Measurements from ENCODE around the gene TACR1.
"Not testable (repeated sequence)": the region's sequence is repeated elsewhere in the genome, so short reads cannot be mapped to it uniquely, and the experiment has no call there.

The TACR1 gene

GRCh38 chr2:75079575-75079974, 119.7 kb downstream of the TACR1 start:
- DNase-seq, result peak; percentile 40

- no peak for DNase-seq
These were observed 121.4 kb downstream of the TACR1 start for GRCh38 chr2:75077909-75078308.

- no peak for DNase-seq
These were observed 123.2 kb downstream of the TACR1 start for GRCh38 chr2:75076088-75076487.

GRCh38 chr2:75074708-75075107, 124.6 kb downstream of the TACR1 start:
- DNase-seq, result no peak

- no peak for DNase-seq
These were observed 125.1 kb downstream of the TACR1 start for GRCh38 chr2:75074228-75074627.

- DNase-seq, result no peak
These were observed 127.6 kb downstream of the TACR1 start for GRCh38 chr2:75071766-75072165.

- DNase-seq, result no peak
These were observed 130.8 kb downstream of the TACR1 start for GRCh38 chr2:75068546-75068945.

- DNase-seq, result no peak
These were observed 131.8 kb downstream of the TACR1 start for GRCh38 chr2:75067506-75067905.

GRCh38 chr2:75066121-75066902, 133.0 kb downstream of the TACR1 start:
- DNase-seq, result no peak

GRCh38 chr2:75065402-75066008, 133.8 kb downstream of the TACR1 start:
- DNase-seq, result no peak

GRCh38 chr2:75064691-75065396, 134.5 kb downstream of the TACR1 start:
- peak; percentile 42 for DNase-seq

GRCh38 chr2:75063906-75064305, 135.4 kb downstream of the TACR1 start:
- DNase-seq, result no peak

GRCh38 chr2:75058427-75058826, 140.9 kb downstream of the TACR1 start:
- no peak for DNase-seq

- DNase-seq, result not testable (repeated sequence)
These were observed 142.2 kb downstream of the TACR1 start for GRCh38 chr2:75057150-75057549.

GRCh38 chr2:75055820-75056675, 143.3 kb downstream of the TACR1 start:
- peak; percentile 80 for DNase-seq

GRCh38 chr2:75055142-75055819, 144.0 kb downstream of the TACR1 start:
- no peak for DNase-seq

GRCh38 chr2:75054296-75054695, 145.0 kb downstream of the TACR1 start:
- no peak for DNase-seq

- DNase-seq, result peak; percentile 29
These were observed 145.7 kb downstream of the TACR1 start for GRCh38 chr2:75053484-75054112.

- DNase-seq, result peak; percentile 89
These were observed 151.2 kb downstream of the TACR1 start for GRCh38 chr2:75047992-75048625.

- DNase-seq, result peak; percentile 85
These were observed 151.9 kb downstream of the TACR1 start for GRCh38 chr2:75047189-75047991.
